Measurements from ENCODE around the gene CHPF2. TPM values are rescaled to one million over a fixed set of nuclear protein-coding genes. Genes with fewer than 3 reads are reported as not detected.

Gene CHPF2
- total and polyA plus RNA-seq, 11 donors = 11.4 to 31.9 (median 18.3) TPM

DNA sequence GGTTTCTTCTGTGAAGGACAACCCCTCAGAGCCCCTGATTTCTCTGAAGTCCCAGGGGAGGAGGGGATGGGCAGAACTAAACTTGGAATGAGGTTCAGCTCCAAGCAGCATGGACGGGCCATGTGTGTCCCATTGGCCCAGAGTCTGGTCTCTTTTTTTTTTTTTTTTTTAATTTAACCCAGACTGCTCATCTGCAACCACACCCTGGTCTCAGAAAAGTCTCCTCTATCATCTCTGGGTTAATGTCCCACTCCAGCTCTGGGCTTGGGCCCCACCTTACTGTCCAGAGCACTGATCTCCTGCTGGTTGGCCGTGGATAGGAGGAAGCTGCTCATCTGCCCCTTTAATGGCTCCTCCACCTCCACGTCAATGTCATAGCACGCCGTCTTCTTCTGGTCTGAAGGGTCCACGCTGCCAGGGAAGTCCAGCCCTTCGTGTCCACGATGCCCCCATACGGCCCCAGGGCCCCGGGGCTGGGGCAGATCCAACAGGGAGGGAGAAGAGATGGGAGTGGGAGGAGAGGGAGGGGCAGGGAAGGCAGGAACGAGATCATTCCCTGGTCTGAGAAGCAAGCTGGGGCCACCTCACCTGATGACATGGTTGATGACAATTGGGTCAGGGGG is 7.7 kb downstream of the CHPF2 start:
- ATAC-seq (no peak), DNase-seq (no peak)
- peak overlapping the region in 4 of 12 donors; percentile 6 to 63 (median 50) for H3K27ac ChIP-seq
- peaks cover 0 to 6% (median under 1%) of the 10 kb centered on the region in 9 donors for H3K27me3 ChIP-seq
- H3K36me3 ChIP-seq = peaks cover 0 to 74% (median 68%) of the 10 kb centered on the region in 9 donors
- WGBS, 4 donors = 43 to 51% (median 47%) methylated on average over 11 of the region's 11 CpGs
- intact Hi-C loops (cut with DNase I) = loop anchor here in 8 of 10 donors (5.0 to 10.0 kb wide), 4 partner anchors 62 to 118 kb away; no protein-coding TSS in a partner anchor
- H3K4me1 ChIP-seq = peaks cover 0 to 44% (median 17%) of the 10 kb centered on the region in 12 donors
- H3K9me3 ChIP-seq = no peaks in the 10 kb centered on the region
- TF ChIP-seq, protein P1, sequence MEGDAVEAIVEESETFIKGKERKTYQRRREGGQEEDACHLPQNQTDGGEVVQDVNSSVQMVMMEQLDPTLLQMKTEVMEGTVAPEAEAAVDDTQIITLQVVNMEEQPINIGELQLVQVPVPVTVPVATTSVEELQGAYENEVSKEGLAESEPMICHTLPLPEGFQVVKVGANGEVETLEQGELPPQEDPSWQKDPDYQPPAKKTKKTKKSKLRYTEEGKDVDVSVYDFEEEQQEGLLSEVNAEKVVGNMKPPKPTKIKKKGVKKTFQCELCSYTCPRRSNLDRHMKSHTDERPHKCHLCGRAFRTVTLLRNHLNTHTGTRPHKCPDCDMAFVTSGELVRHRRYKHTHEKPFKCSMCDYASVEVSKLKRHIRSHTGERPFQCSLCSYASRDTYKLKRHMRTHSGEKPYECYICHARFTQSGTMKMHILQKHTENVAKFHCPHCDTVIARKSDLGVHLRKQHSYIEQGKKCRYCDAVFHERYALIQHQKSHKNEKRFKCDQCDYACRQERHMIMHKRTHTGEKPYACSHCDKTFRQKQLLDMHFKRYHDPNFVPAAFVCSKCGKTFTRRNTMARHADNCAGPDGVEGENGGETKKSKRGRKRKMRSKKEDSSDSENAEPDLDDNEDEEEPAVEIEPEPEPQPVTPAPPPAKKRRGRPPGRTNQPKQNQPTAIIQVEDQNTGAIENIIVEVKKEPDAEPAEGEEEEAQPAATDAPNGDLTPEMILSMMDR (IDR thresholded peaks at IDR 0.05) = no peak
- TF ChIP-seq POLR2A (IDR thresholded peaks at IDR 0.05) = no peak
- H3K4me3 ChIP-seq = no peak overlapping the region

DNA sequence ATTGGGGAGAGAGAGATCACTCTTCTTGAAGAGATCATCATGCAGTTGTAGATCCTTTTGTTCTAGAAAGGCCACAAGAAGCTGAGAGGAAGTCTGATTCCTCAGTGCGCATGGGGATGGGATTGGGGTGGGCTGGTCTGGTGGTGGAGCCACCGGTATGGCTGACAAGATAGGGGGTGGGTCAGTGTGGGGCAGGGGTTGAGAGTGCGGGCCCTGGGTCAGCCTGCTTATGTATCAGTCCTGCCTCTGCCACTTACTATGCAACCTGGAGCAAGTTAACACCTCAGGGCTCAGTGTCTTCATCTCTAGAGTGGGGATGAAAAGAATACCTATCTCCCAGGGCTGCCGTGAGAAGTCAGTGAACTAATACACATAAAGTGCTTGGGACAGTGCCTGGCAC is 8.3 kb downstream of the CHPF2 start:
- DNase-seq (no peak), ATAC-seq (peak in 2 of 4 donors; percentile 15 to 16)
- TF ChIP-seq, protein P1 (IDR thresholded peaks at IDR 0.05) = no peak
- no peak for TF ChIP-seq POLR2A (IDR thresholded peaks at IDR 0.05)
- WGBS, 4 donors = 61 to 79% (median 65%) methylated on average over 4 of the region's 4 CpGs
- Histone ChIP-seq H3K36me3 (peaks cover 0 to 68% (median 62%) of the 10 kb centered on the region in 9 donors), H3K9me3 (no peaks in the 10 kb centered on the region), H3K4me3 (no peak overlapping the region), H3K4me1 (peaks cover under 1 to 45% (median 22%) of the 10 kb centered on the region in 12 donors), H3K27me3 (peaks cover 0 to 11% (median 6%) of the 10 kb centered on the region in 9 donors), H3K27ac (peak overlapping the region in 8 of 12 donors; percentile 6 to 63 (median 42))
- intact Hi-C loops (cut with DNase I) = loop anchor here in 8 of 10 donors (5.0 to 10.0 kb wide), 4 partner anchors 62 to 118 kb away; no protein-coding TSS in a partner anchor

DNA sequence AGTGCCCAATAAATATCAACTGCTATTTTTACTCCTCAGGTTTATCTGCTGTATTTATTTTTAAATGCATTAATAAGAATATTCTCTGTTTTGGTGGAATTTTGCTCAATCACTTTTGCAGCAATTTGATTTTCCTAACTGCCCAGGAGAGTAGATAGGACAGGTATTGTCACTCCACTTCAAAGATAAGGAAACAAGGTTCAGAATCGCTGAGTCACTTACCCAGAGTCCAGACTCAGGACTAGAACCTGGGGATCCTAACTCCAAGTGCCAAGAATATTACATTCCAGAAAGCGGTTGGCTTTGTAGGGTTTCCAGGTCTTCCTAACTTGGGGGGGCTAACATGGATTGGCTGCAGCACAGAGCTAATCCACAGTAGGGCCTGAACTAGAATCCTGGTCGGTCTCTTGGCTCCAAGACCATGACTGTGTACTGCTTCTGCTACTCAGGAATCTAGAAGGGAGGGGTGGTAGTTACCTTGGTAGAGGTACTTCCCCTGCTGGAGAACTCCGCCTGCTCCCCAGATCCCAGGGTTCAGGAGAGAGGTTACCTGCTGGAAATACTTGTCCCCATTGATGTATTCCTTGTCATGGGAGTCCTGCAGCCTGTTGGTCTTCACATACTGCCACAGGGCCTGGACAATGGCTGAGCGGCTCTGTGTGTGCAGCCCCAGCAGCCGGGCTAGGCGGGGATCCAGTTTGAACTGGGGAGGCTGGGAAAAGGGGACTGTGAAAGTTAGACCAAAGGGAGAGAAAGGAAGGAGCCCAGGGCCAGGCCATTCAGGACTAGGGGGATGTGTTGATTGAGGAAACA is 8.9 kb downstream of the CHPF2 start:
- DNase-seq (no peak), ATAC-seq (no peak)
- intact Hi-C loops (cut with DNase I) = loop anchor here in 8 of 10 donors (5.0 to 10.0 kb wide), 4 partner anchors 61 to 119 kb away; no protein-coding TSS in a partner anchor

More for the DNA sequence above, 8.9 kb downstream of the CHPF2 start:
- no peaks in the 10 kb centered on the region for H3K9me3 ChIP-seq
- TF ChIP-seq, protein P1 (IDR thresholded peaks at IDR 0.05) = no peak
- no peak for TF ChIP-seq POLR2A (IDR thresholded peaks at IDR 0.05)
- H3K27me3 ChIP-seq = peaks cover 0 to 18% (median 7%) of the 10 kb centered on the region in 9 donors
- 73 to 88% (median 80%) methylated on average over 6 to 7 of the region's 7 CpGs for WGBS, 4 donors
- peaks cover 4 to 47% (median 25%) of the 10 kb centered on the region in 12 donors for H3K4me1 ChIP-seq
- no peak overlapping the region for H3K4me3 ChIP-seq
- peaks cover 0 to 64% (median 56%) of the 10 kb centered on the region in 9 donors for H3K36me3 ChIP-seq
- peak overlapping the region in 8 of 12 donors; percentile 6 to 63 (median 42) for H3K27ac ChIP-seq
